AG09319 (cell line): ENCODE data around the gene SLC1A3.

Experiments used
- DNase-seq: peaks from one replicate; pipeline ENCODE4 v3.0.0-alpha.2; 2010; ENCODE audit warnings: low read depth; ENCODE audit errors: extremely low read depth
- TF ChIP-seq, protein P1 (sequence below): IDR thresholded peaks from 2 replicates; pipeline ENCODE4 v1.5.1; 2011; ENCODE audit warnings: low read depth, mild to moderate bottlenecking, inconsistent platforms, low read length, moderate library complexity

SLC1A3 gene

DNA sequence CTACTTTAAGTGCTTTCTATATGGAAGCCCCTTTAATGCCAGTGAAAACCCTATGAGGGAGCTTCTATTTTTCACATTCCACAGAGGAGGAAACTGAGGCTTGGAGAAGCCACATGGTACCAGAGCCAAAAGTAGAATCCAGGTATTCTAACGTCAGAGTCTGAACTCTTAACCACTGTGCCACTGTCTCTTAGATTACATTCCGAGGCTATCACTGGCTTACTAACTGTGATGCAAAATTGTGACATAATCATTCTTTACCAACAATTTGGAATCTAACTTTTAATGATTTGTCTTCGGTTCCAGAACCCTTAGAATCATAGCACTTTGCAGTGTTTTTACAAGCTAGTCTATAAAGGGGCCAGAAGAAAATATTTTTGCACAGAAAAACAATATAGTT is 59.2 kb downstream of the SLC1A3 start:
- DNase-seq: no peak
- TF ChIP-seq, protein P1, sequence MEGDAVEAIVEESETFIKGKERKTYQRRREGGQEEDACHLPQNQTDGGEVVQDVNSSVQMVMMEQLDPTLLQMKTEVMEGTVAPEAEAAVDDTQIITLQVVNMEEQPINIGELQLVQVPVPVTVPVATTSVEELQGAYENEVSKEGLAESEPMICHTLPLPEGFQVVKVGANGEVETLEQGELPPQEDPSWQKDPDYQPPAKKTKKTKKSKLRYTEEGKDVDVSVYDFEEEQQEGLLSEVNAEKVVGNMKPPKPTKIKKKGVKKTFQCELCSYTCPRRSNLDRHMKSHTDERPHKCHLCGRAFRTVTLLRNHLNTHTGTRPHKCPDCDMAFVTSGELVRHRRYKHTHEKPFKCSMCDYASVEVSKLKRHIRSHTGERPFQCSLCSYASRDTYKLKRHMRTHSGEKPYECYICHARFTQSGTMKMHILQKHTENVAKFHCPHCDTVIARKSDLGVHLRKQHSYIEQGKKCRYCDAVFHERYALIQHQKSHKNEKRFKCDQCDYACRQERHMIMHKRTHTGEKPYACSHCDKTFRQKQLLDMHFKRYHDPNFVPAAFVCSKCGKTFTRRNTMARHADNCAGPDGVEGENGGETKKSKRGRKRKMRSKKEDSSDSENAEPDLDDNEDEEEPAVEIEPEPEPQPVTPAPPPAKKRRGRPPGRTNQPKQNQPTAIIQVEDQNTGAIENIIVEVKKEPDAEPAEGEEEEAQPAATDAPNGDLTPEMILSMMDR: no peak

DNA sequence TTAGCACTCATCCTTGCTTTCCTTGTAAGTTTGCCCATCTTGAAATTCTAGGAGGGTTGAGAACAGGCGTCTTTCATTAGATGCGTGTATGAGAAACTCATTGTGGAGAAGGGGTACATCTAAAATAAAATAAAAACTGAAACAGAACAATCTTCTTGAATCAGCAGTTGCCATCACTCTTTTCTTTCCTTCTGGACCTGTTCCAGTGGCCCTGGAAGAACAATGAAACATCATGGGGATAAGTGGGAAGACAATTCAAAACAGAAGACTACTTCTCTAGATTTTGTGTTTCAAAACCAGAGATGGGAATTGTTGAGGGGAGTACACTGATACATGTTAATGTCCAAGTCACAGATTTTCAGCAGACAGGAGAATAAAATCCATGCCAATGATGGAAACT is 59.9 kb downstream of the SLC1A3 start:
- TF ChIP-seq, protein P1: no peak
- DNase-seq: no peak

DNA sequence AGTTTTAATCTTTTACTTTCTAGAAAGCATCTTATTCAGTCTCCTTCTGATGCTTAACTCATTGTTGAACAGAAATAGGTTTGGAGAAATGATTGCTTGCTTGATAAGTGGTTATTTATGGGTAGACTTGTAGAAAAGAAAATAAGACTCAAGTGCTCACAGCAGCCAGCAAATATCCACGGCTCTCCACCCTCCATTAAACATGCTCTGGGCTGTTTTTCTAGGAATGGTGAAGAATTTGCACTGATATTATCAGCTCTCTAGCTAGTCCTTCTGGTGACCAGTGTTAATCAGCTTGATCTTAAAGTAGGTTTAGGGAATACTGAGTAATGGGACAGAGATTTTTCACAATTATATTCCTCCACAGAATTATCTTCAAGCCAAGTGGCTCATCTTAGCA is 60.6 kb downstream of the SLC1A3 start:
- TF ChIP-seq, protein P1: no peak
- no peak for DNase-seq

DNA sequence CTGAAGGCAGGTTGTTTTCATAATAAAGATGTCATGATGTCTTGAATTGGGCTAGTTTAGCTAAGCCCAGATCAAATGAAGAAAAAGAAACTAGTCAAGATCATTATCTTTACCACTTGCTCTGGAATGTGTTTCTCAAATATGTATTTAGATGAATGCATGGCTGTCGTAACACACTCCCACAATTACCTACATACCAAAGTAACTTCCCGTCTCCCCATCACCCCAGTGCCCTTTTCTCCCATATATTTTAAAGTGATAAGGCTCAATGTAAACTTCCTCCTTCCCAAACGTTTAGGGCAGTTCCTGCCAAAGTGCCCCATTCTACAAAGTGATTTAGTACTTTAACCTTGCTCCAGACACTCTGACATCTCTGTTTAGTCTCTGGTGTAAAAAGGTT is 61.4 kb downstream of the SLC1A3 start:
- DNase-seq: no peak
- TF ChIP-seq, protein P1: no peak

DNA sequence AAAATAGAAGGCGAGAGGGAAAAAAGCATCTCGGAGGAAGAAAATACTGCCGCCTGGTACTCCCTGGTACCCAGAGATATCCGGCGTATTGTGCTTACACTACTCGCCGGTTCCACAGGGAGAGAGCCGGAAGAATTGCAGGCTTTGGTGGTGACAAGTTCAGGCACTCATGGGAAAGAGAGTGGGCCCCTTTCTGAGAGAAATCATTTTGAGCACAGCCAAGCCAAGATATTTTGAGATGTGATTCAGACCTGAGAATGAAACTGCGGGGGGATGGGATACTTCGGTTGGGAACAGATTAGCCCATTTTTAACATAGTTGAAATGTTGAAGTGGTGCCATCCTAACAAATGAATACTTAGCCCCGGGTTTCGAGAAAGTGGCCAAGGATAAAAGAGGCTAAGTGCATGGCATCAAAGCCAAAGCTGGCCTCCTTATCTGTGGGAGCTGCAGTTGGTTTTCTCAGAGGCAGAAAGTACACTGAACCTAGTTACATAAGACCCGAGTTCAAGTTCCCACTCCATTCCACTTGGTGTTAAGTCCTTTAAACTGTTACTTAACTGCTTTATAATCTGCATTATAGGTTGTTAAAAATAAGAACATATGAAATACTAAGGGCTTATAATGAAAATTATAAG is 62.7 kb downstream of the SLC1A3 start:
- TF ChIP-seq, protein P1: no peak
- no peak for DNase-seq

DNA sequence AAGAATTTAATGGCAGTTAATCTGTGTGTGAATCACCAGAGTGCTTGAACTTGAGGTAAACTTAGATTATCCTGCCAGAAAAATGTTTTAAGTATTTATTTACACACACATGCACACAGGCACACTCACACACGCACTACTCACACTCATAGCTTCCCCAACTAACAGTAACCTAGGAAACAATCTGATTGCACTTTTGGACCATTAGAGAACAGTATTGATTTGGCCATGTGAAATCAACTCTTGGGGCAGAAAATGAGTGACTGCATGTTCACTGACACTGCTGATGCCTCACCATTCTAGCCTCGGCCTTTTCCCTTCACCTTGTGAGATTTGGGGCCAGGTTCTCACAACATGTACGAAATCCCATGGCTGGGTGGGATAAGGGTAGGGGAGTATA is 64.1 kb downstream of the SLC1A3 start:
- DNase-seq: no peak
- TF ChIP-seq, protein P1: no peak

DNA sequence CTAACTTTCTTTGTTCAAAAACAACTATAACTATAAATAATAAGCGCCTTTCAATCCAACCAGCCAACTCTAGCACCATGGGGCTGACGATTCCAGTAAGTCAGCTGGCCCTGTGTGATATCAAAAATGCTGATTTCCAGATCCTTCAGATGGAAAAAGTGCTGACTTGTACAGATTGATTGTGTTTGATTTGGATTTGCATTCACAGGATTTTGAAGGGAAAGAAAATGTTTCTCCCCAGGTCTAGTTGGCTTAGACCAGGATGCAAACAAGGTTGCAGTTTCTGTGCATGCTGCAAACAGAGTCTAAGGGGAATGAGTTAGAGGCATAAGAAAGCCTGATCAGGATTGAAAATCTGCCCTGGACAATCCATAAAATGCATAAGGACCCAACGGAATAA is 68.9 kb downstream of the SLC1A3 start:
- no peak for DNase-seq
- TF ChIP-seq, protein P1: no peak
